Head of caudate nucleus (tissue), 42 donors: Measurements from ENCODE around the gene ARL16.
A peak's percentile ranks its signal among the peaks of the same experiment; 100 is the strongest.
"Not testable (repeated sequence)": the region's sequence is repeated elsewhere in the genome, so short reads cannot be mapped to it uniquely, and the experiment has no call there.

Experiments
- DNase-seq, 42 donors: peaks; one replicate each; pipeline versions ENCODE4 v3.0.0 to v3.0.0-alpha.2; 2020 to 2021; ENCODE audit warnings: mixed read lengths in 7 of 42
- intact Hi-C: fragments of 100-400 bp; cut with DNase I; formaldehyde crosslinking; loops from one replicate; pipeline ENCODE4 v1.15.0; 2022

The ARL16 gene

DNA sequence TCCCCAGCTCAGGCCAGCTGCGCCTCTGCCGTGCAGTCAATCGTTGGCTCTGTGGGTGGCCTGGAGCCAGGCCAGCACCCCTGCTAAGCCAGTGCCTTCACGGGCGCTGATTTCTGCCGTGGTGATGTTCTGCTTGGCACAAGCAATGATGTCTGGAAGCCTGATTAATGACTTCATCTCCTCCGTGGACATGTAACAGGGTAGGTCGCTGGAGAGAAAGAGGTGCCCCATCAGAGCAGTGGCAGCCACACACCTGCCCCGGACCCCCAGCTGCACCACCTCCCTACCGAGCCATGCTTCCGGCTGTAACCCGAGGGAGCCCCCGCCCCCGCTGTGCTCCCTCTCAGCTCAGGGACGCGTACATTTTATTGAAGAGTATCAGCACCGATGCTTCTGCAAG, 1.9 kb downstream of the ARL16 start:
- peak in 13 of 42 donors; percentile 14 to 56 (median 28) for DNase-seq
- intact Hi-C loops = no loop called here

DNA sequence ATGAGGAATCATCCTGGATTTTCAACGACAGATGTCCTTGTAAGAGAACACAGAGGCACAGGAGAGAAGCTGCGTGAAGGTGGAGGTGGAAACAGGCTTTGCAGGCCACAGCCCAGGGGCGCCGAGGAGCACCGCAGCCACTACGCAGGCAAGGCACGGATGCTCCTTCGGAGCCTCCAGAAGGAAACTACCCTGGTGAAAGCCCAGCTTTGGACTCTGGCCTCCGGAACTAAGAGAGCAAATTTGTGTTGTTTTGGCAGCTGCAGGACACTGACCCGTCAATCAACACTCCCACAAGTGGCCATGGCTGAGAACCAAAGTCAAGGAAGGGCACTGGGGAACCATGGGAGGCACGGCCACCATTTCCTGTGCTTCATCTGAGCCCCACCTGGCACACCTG, 3.4 kb downstream of the ARL16 start:
- intact Hi-C loops = no loop called here
- no peak for DNase-seq

DNA sequence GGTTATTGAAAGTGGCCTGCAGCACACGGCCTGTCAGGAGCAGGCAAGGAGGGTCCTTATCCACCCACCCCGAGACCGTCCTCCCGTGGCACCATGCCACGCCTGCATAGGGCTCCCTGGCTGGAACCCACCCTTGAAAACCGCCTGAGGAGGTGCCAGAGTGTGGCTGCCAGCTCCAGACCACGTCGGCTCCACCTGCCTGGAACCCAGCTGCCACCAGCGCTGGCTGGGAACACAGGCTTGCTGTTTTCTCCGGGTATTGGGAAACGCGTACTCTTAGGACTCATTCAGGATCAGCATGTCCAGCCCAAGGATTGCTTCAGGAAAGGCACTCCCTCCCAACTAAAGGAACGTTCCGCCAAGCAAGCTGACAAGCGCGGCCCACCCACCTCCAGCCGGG, 6.7 kb downstream of the ARL16 start:
- DNase-seq = peak in 4 of 42 donors; percentile 11 to 53 (median 19)
- intact Hi-C loops = no loop called here

DNA sequence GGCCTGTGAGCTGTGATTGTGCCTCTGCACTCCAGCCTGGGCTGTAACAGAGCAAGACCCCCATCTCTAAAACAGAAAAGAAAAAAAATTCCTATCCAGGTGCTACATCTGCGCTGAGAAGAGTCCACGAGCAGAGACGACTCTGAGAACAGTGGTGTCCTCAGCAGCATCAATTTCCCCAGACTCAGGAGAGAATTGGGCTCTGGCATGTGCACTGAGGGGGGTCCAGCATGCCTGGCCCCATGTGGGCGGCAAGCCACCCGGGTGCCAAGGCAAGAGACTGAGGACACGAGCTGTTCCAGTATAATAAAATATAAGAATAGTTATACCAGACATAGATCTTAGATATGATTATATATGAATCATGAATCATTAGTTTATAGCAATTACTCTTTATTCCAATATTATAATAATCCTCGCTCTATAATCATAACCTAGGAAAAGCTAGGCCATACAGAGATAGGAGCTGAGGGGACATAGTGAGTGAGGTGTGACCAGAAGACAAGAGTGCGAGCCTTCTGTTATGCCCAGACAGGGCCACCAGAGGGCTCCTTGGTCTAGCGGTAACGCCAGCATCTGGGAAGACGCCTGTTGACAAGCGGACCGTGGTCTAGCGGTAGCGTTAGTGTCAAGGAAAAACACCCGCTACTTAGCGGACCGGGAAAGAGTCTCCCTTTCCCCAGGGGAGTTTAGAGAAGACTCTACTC, 7.9 kb downstream of the ARL16 start:
- peak in 37 of 42 donors; percentile 22 to 75 (median 48) for DNase-seq
- intact Hi-C loops = not testable (repeated sequence)

DNA sequence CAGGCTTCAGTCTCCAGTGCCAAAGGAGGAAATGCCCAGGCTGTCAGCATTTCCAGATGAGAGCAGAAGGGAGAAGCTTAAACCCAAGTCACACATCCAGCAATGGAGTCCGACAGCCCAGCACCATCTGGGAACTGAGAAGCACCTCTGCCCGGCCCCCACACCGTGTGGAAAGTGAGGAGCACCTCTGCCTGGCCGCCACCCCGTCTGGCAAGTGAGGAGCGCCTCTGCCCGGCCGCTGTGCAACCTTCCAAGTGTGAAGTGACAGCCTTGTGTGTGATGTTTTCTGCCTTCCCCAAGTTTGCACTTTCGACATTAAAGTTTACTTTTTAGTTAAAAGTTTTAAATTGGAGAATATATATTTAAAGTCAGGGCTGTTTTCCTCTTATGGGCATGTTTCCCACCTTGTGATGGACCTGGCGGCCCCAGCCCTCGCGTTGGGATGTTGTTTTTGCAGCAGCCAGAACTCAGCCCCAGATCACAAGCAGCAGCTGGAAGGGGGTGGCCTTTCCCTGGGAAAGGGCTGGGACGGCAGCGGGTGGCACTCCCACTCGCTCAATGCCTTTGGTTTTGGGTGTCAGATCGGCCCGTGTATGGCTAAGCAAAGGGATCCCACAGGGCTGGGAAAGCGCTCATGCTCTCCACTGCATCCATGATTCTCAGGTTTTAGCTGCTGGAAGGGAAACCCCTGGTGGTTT, 9.9 kb downstream of the ARL16 start:
- no peak for DNase-seq
- intact Hi-C loops = no loop called here

DNA sequence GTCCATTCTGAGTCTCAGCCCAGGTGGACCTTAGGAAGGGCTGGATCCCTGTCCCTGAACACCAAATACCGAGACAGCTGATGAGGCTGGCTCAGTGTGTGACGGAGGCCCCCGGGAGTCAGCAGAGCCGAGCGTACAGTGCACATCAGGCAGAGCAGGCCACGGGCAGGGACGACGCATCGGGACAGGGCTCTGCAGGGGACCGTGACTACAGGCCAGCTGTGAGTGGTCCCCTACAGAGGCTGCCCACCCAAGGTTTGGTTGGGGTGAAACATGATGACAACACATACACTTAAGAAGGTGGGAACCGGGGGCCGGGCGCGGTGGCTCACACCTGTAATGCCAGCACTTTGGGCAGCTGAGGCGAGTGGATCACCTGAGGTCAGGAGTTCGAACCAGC, 10.6 kb downstream of the ARL16 start:
- intact Hi-C loops = no loop called here
- DNase-seq = no peak

DNA sequence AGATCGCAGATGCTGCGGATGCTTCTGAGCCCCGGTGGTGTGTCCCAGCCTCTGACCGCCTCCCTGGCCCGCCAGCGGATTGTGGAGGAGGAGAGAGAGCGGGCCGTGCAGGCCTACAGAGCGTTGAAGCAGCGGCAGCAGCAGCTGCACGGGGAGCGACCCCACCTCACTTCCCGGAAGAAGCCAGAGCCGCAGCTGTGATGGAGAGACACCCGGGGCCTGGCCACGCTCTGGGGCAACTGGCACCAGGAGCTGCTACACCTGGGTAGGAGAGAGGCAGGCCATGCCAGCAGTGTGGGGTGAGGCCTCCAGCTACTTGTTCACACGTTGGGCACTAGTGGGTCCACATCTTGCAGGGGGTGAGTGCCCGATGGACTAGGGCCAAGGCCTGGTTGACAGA, 11.1 kb downstream of the ARL16 start:
- DNase-seq = no peak

DNA sequence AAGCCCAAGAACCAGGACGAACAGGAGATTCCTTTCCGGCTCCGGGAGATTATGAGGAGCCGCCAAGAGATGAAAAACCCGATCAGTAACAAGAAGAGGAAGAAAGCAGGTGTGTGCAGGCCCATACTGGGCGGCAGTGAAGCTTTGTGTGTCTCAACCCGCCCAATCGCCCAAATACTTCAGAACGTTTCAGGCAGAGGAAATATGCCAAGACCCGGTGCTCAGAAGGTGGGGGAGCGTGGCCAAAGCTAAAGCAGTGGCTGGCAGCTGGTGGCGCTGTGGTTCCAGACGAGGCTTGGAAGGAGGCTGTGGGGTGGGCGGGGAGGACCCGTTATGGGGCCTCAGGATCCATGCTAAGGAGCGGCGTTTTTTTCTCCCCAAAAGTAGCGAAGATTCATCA, 15.8 kb downstream of the ARL16 start:
- intact Hi-C loops = loop anchor here (5.0 kb wide), 1 partner anchor 35 kb away; the partner anchor contains the start of gene MRPL12
- no peak for DNase-seq

More for the DNA sequence above, 11.1 kb downstream of the ARL16 start:
- intact Hi-C loops = no loop called here

DNA sequence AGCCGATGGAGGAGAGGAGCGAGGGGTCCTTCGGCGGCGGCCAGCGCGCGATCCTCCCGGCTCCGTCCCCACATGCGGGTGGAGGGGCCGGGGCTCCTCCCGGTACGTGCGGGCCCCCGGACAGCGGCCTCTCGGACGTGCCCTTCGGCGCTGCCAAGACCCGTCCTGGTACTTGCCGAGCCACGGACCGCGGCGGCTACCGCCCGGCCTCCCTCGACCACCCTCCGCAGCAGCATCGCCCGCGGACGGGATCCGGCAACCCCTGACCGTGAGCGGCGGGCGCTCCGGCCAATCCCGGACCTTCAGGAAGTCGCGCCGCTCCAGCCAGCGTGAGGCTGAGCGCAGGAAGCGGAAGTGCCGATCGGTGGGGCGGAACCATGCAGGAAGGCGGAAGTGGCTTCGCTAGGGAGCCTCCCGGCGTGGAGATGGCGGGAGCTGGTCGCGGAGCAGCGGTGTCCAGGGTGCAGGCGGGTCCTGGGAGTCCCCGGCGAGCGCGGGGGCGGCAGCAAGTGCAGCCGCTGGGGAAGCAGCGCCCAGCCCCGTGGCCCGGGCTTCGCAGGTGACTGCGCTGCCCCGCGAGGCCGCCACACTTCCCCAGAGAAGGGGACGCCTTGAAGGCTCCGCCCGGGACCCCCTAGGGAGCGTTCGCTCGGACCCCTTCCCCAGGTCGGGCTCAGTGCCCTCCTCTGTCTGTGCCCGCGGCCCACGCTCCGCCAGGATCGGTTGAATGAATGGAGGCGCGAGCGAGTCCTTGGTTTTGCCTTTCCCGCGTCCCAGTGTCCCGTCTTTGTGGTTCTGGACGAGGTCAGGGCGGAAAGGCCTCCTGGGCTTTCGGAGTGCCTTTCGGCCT, 17.0 kb downstream of the ARL16 start, which contains the start of the genes CCDC137 and OXLD1:
Gene CCDC137 (plus strand): TSS at position 396 of the 850 bp plus-strand sequence. CDS start 30 bp downstream, at position 426.
Gene OXLD1 (minus strand): TSS at position 264 of the 850 bp plus-strand sequence. CDS start 28 bp downstream, at position 236.
- intact Hi-C loops = loop anchor here (5.0 kb wide), 1 partner anchor 36 kb away; the partner anchor contains the start of gene MRPL12
- DNase-seq = peak; percentile 92 to 99 (median 97)

DNA sequence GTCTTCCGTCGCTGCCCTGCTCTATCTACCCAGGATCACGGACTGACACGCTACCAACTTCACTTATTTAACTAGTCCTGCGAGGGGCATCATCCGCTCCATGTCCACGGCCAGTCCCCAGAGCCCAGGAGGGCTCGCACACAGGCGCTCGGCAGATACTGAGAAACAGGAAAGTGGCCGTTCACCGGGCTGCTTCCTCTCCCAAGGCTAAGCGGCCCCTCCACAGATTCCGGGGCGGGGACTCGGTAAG, 17.6 kb downstream of the ARL16 start:
- DNase-seq = peak in 1 of 42 donors; percentile 4
- intact Hi-C loops = loop anchor here (5.0 kb wide), 1 partner anchor 36 kb away; the partner anchor contains the start of gene MRPL12

DNA sequence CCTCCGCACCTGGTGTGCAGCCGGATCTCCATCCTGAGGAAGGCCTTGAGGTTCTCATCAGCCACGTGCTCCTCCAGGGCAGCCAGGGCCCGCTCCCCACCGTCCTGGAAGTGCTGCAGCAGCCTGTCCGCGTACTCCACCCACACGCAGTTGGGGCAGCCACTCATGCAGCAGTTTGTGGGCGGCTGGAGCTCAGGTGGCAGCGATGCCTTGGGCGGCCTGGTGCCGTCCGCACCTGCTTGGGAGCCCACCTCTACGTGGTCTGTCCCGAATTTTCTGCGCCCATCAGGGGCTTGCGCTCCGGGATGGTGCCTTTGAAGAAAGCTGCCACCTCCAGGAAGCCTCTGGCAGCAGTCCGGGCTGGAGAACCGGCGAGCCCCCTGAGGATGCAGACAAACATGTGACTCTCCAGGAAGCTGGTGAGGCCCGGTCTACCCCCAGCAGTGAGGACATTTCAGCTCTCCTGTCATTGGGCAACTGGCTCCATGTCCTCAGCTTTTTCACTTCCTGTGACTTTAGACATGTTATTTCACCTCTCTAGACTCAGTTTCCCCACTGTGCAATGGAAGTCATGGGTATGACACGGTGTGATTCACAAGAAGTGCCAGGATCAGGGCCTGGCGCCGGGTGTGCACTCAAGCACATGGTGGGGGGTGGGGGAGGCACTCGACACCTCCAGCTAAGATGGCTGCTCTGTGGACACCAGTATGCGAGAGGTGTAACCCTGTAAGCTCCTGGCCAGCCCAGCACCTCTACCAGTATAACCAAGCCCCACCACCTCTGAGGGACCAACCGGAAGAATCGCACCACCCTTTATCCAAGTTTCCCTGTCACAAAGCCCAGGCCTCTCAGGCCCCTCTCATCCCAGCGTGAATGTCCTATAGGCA, 18.1 kb downstream of the ARL16 start:
- DNase-seq = peak in 24 of 42 donors; percentile 12 to 61 (median 34)
- intact Hi-C loops = loop anchor here (5.0 kb wide), 1 partner anchor 37 kb away; the partner anchor contains the start of gene MRPL12

DNA sequence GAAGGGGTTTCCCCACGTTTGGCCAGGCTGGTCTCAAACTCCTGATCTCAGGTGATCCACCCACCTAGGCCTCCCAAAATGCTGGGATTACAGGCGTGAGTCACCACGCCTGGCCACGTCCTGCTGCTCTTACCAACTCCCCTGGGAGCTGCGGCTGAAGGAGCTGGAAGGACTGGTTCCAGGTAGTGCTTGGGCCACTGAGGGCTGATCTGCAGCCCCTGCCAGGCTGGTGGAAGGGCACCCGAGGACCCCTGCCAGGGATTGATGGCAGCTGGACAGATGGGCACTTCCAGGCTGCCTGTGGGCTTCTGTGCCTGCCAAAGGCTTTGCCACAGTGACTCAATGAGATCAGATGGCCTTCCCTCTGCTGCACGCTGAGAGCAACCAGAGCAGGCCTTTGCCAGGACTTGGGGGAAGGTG, 19.5 kb downstream of the ARL16 start:
- intact Hi-C loops = no loop called here
- DNase-seq = no peak

DNA sequence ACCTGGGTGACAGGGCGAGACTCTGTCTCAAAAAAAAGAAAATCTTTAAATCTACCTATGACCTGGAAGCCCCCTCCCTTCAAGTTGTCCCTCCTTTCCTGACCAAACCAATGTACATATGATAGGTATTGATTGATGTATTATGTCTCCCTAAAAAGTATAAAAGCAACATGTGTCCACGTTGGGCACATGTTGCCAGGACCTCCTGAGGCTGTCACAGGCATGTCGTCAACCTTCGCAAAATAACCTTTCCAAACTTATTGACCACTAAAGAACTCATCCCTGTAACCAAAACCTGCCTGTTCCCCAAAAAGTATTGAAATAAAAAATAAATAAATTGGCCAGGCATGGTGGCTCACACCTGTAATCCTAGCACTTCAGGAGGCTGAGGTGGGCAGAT, 21.6 kb downstream of the ARL16 start:
- DNase-seq = no peak
- intact Hi-C loops = no loop called here

DNA sequence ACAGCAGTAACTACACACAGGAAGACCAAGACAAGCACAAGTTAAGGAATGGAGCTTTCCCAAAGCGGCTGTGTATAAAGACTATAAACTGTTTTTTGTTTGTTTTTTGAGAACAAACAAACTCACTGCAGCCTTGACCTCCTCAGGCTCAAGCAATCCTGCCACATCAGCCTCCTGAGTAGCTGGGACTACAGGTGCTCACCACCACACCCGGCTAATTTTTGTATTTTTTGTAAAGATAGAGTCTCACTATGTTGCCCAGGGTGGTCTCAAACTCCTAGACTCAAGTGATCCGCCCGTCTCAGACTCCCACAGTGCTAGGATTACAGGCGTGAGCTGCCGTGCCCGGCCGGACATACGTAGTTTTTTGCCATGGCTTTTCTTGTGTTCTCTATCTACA, 23.2 kb downstream of the ARL16 start:
- intact Hi-C loops = no loop called here
- DNase-seq = no peak

DNA sequence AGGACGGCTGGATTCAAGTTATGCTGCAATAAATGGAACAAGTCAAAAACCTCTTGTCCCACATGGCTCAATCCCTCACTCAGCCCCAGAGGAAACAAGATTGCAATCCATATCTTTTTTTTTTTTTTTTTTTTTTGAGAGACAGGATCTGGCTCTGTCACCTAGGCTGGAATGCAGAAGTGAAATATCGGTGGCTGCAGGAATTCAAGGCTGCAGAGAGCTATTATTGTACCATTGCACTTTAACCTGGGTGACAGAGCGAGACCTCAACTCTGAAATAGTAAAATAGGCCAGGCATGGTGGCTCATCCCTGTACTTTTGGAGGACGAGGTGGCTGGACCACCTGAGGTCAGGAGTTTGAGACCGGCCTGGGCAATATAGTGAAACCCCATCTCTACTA, 24.6 kb downstream of the ARL16 start:
- intact Hi-C loops = no loop called here
- no peak for DNase-seq

DNA sequence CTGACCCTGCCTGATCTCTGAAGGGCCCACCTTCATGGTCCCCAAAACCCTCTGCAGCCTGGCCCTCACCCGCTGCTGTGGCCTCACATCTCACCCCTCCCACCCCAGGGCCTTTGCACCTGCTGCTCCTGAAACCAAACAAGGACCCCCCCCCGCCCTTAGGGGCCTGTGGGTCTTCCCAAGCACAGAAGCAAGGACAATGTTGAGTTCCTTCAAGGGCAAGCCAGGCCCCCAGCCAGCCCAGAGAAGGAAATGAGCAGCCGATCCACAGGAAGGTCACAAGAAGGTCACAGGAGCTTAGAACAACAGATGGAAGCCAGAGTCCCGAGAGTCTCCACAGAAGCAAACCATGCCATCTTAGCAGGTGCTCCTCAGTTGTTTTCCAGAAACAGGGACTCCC, 26.8 kb downstream of the ARL16 start:
- DNase-seq = no peak

DNA sequence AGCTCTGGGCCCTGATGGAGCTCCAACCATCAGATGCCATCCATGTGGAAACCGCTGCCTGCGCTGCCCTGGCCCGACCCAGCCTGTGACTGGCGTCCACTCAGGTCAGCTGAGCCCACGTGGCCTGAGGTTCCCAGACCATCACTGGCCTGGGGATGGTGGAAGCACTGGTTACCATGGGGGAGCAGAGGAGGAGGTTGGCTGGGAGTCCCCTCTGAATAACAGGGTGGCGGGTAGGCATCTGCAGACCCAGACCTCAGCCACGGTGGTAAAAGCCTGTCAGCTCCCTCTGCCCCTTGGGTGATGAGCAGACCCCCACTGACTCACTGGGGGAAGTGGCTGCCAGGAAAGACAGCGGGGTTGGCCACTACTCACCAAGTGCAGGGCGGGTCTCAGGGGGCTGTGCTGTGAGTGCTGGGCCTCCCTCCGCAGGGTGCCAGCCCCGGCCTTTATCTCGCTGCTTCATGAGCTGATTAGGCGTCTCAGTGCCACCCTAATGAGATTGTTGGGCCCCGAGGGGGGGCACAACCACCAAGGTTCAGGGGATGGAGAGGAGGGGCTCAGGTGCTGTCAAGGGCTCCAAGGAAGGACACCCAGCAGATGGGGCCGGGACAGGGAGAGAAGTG, 27.4 kb downstream of the ARL16 start, which contains the start of gene PDE6G:
Gene PDE6G (minus strand): TSS at position 425 of the 626 bp plus-strand sequence. CDS start 3,237 bp downstream, outside the sequence.
- no peak for DNase-seq
- intact Hi-C loops = no loop called here

More for the DNA sequence above, 26.8 kb downstream of the ARL16 start:
- intact Hi-C loops = no loop called here
